Measurements from ENCODE around the gene SEMA3G. TPM values are rescaled to one million over a fixed set of nuclear protein-coding genes. Genes with fewer than 3 reads are reported as not detected.

Gene SEMA3G
- total RNA-seq, 1 donor from 2014 or later = 9.2 TPM

DNA sequence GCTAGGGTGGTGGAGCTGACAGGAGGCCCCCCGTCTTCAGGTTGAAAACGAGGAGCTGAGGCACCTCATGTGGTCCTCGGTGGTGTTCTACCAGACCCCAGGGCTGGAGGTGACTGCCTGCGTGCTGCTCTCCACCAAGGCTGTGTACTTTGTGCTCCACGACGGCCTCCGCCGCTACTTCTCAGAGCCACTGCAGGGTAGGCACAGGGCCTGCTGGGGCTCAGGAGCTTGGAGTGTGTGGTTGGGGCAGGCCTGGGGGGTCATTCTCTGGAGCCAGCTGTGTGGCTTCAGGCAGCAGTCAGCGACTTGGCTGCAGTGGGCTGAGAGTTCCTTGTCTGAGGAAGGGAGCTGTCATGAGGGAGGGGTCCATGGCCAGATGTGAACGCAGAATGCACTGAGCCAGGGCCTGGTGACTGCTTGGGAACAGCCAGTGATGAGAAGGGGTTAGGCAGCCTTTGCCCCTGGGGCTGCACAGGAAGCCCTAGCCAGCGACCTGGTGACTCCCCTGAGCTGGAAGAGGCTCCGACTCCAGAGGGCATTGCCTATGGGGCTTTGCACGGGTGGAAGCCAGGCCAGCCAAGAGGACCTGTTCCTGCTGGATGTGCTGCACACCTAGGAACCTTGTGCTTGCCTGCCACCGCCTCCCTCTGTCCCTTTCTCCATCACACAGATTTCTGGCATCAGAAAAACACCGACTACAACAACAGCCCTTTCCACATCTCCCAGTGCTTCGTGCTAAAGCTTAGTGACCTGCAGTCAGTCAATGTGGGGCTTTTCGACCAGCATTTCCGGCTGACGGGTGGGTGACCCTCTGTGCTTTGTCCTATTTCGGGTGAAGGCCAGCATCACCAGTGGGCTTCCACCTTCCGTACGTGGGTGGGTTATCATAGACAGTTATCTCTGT, 45.4 kb upstream of the SEMA3G start:
- peak overlapping the region; percentile 82 for H3K27ac ChIP-seq (replicated peaks)
- H3K4me1 ChIP-seq = peaks cover 75% of the 10 kb centered on the region
- peak overlapping the region; percentile 2 for H3K4me3 ChIP-seq
- H3K36me3 ChIP-seq = peaks cover 83% of the 10 kb centered on the region
- no peak for DNase-seq
- no peaks in the 10 kb centered on the region for H3K27me3 ChIP-seq (ENCODE audit: low read depth)
- TF ChIP-seq, protein P1, sequence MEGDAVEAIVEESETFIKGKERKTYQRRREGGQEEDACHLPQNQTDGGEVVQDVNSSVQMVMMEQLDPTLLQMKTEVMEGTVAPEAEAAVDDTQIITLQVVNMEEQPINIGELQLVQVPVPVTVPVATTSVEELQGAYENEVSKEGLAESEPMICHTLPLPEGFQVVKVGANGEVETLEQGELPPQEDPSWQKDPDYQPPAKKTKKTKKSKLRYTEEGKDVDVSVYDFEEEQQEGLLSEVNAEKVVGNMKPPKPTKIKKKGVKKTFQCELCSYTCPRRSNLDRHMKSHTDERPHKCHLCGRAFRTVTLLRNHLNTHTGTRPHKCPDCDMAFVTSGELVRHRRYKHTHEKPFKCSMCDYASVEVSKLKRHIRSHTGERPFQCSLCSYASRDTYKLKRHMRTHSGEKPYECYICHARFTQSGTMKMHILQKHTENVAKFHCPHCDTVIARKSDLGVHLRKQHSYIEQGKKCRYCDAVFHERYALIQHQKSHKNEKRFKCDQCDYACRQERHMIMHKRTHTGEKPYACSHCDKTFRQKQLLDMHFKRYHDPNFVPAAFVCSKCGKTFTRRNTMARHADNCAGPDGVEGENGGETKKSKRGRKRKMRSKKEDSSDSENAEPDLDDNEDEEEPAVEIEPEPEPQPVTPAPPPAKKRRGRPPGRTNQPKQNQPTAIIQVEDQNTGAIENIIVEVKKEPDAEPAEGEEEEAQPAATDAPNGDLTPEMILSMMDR (IDR thresholded peaks at IDR 0.05; ENCODE audit: borderline replicate concordance) = no peak
- H3K9me3 ChIP-seq (replicated peaks) = no peaks in the 10 kb centered on the region
- intact Hi-C loops (cut with micrococcal nuclease) = no loop called here

DNA sequence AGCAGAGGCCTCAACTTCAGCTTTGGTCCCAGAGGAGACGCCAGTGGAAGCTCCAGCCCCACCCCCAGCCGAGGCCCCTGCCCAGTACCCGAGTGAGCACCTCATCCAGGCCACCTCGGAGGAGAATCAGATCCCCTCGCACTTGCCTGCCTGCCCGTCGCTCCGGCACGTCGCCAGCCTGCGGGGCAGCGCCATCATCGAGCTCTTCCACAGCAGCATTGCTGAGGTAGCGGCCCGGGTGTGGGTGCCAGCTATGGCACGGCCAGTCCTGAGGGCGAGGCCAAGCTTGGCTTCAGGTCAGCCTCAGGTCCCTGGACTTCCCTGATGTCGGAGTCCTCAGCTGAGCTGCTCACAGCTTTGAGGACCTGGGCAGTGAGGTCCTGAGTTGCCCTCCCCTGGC, 44.5 kb upstream of the SEMA3G start:
- Histone ChIP-seq H3K9me3 (replicated peaks) (no peaks in the 10 kb centered on the region), H3K27ac (replicated peaks) (peak overlapping the region; percentile 82), H3K4me3 (no peak overlapping the region), H3K36me3 (peaks cover 83% of the 10 kb centered on the region), H3K27me3 (ENCODE audit: low read depth) (no peaks in the 10 kb centered on the region), H3K4me1 (peaks cover 76% of the 10 kb centered on the region)
- no peak for DNase-seq
- TF ChIP-seq, protein P1 (IDR thresholded peaks at IDR 0.05; ENCODE audit: borderline replicate concordance) = no peak
- intact Hi-C loops (cut with micrococcal nuclease) = no loop called here

DNA sequence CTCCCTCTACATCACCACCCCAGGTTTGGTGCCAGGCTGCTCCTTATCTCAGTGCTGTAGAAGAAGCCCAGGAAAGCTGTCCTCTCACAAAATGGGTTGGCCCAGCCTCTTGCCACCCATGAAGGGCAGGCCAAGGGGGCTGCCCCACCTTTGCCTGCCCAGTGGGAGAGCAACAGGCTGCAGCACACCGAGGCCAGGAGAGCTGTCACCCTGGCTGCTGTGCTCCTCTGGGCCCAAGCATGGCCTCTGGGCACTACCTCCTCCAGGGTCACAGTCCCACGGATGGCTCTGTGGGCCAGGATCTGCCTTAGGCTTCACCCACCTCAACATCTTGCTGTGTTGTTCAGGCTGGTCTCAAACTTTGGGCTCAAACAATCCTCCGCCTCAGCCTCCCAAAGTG, 43.8 kb upstream of the SEMA3G start:
- Histone ChIP-seq H3K27ac (replicated peaks) (no peak overlapping the region), H3K36me3 (peaks cover 83% of the 10 kb centered on the region), H3K27me3 (ENCODE audit: low read depth) (no peaks in the 10 kb centered on the region), H3K4me1 (peaks cover 76% of the 10 kb centered on the region), H3K4me3 (no peak overlapping the region), H3K9me3 (replicated peaks) (no peaks in the 10 kb centered on the region)
- DNase-seq = no peak
- TF ChIP-seq, protein P1 (IDR thresholded peaks at IDR 0.05; ENCODE audit: borderline replicate concordance) = no peak
- intact Hi-C loops (cut with micrococcal nuclease) = no loop called here

DNA sequence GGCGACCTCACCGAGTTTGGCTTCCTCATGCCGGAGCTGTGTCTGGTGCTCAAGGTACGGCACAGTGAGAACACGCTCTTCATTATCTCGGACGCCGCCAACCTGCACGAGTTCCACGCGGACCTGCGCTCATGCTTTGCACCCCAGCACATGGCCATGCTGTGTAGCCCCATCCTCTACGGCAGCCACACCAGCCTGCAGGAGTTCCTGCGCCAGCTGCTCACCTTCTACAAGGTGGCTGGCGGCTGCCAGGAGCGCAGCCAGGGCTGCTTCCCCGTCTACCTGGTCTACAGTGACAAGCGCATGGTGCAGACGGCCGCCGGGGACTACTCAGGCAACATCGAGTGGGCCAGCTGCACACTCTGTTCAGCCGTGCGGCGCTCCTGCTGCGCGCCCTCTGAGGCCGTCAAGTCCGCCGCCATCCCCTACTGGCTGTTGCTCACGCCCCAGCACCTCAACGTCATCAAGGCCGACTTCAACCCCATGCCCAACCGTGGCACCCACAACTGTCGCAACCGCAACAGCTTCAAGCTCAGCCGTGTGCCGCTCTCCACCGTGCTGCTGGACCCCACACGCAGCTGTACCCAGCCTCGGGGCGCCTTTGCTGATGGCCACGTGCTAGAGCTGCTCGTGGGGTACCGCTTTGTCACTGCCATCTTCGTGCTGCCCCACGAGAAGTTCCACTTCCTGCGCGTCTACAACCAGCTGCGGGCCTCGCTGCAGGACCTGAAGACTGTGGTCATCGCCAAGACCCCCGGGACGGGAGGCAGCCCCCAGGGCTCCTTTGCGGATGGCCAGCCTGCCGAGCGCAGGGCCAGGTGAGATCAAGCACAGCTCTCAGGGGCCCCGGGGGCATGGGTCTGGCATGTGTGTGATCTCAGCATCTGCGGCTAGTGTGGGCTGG, 43.1 kb upstream of the SEMA3G start:
- no peaks in the 10 kb centered on the region for H3K9me3 ChIP-seq (replicated peaks)
- intact Hi-C loops (cut with micrococcal nuclease) = no loop called here
- H3K4me3 ChIP-seq = no peak overlapping the region
- peaks cover 76% of the 10 kb centered on the region for H3K4me1 ChIP-seq
- no peak for DNase-seq
- no peaks in the 10 kb centered on the region for H3K27me3 ChIP-seq (ENCODE audit: low read depth)
- TF ChIP-seq, protein P1 (IDR thresholded peaks at IDR 0.05; ENCODE audit: borderline replicate concordance) = no peak
- no peak overlapping the region for H3K27ac ChIP-seq (replicated peaks)
- H3K36me3 ChIP-seq = peaks cover 77% of the 10 kb centered on the region

DNA sequence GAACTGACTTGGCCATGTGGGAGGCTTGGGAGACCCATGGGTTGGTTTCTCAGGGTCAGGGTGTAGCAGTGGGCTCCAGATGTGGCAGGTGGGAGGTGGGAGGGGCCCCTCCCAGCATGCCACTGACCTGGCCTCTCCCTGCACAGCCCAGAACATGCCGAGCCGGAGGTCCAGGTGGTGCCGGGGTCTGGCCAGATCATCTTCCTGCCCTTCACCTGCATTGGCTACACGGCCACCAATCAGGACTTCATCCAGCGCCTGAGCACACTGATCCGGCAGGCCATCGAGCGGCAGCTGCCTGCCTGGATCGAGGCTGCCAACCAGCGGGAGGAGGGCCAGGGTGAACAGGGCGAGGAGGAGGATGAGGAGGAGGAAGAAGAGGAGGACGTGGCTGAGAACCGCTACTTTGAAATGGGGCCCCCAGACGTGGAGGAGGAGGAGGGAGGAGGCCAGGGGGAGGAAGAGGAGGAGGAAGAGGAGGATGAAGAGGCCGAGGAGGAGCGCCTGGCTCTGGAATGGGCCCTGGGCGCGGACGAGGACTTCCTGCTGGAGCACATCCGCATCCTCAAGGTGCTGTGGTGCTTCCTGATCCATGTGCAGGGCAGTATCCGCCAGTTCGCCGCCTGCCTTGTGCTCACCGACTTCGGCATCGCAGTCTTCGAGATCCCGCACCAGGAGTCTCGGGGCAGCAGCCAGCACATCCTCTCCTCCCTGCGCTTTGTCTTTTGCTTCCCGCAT, 42.3 kb upstream of the SEMA3G start:
- no peaks in the 10 kb centered on the region for H3K27me3 ChIP-seq (ENCODE audit: low read depth)
- no peak overlapping the region for H3K27ac ChIP-seq (replicated peaks)
- DNase-seq = no peak
- intact Hi-C loops (cut with micrococcal nuclease) = no loop called here
- H3K36me3 ChIP-seq = peaks cover 76% of the 10 kb centered on the region
- TF ChIP-seq, protein P1 (IDR thresholded peaks at IDR 0.05; ENCODE audit: borderline replicate concordance) = no peak
- H3K9me3 ChIP-seq (replicated peaks) = no peaks in the 10 kb centered on the region
- no peak overlapping the region for H3K4me3 ChIP-seq
- H3K4me1 ChIP-seq = peaks cover 73% of the 10 kb centered on the region
